ENCODE measurements around the gene TXN. TPM values are rescaled to one million over a fixed set of nuclear protein-coding genes. Genes with fewer than 3 reads are reported as not detected.

Gene TXN
- total and polyA plus RNA-seq, 2 donors (not counting 1 experiment from before 2014, with no cell fraction given): 355 to 700 TPM

GRCh38 chr9:110259566-110259965, 3.3 kb upstream of the TXN start:
- Histone ChIP-seq H3K4me3 (replicated peaks in 1 of 4; ENCODE audit: control extremely low read depth in 1 of 4, insufficient read depth in 1 of 4, low read depth in 3 of 4, low read length in 4 of 4) (no peak overlapping the region), H4K20me1 (ENCODE audit: control insufficient read depth, extremely low read depth, insufficient read depth, low read length) (peaks cover 2% of the 10 kb centered on the region), H3K9me3 (ENCODE audit: control insufficient read depth, insufficient read depth, low read depth, low read length) (no peaks in the 10 kb centered on the region), H3K79me2 (ENCODE audit: control insufficient read depth, insufficient read depth, low read length) (peaks cover 17% of the 10 kb centered on the region), H3K4me2 (ENCODE audit: extremely low read depth, insufficient read depth, low read length) (no peak overlapping the region), H3K27ac (ENCODE audit: insufficient read depth, low read length) (no peak overlapping the region), H3K4me1 (ENCODE audit: control insufficient read depth, extremely low read depth, insufficient read depth, low read length) (peaks cover 8% of the 10 kb centered on the region), H3K36me3 (ENCODE audit: control insufficient read depth, insufficient read depth, low read length) (no peaks in the 10 kb centered on the region), H3K27me3 (ENCODE audit: control insufficient read depth, insufficient read depth, low read length) (no peaks in the 10 kb centered on the region), H2AFZ (ENCODE audit: low read length) (no peak overlapping the region), H3K9ac (ENCODE audit: insufficient read depth, low read length) (no peak overlapping the region)
- DNase-seq (ENCODE audit: low read depth in 2 of 2): no peak
- TF ChIP-seq CTCF (conservative IDR thresholded peaks at IDR 0.05 in 1 of 2, IDR thresholded peaks at IDR 0.05 in 1 of 2; ENCODE audit: low read depth in 1 of 2, low read length in 2 of 2): no peak

GRCh38 chr9:110258690-110259091, 2.4 kb upstream of the TXN start:
- no peak overlapping the region for H3K4me3 ChIP-seq (replicated peaks in 1 of 4; ENCODE audit: control extremely low read depth in 1 of 4, insufficient read depth in 1 of 4, low read depth in 3 of 4, low read length in 4 of 4)
- peaks cover 8% of the 10 kb centered on the region for H3K4me1 ChIP-seq (ENCODE audit: control insufficient read depth, extremely low read depth, insufficient read depth, low read length)
- no peak overlapping the region for H3K27ac ChIP-seq (ENCODE audit: insufficient read depth, low read length)
- H3K4me2 ChIP-seq (ENCODE audit: extremely low read depth, insufficient read depth, low read length): no peak overlapping the region
- TF ChIP-seq CTCF (conservative IDR thresholded peaks at IDR 0.05 in 1 of 2, IDR thresholded peaks at IDR 0.05 in 1 of 2; ENCODE audit: low read depth in 1 of 2, low read length in 2 of 2) (no peak), EZH2 (IDR thresholded peaks at IDR 0.05; ENCODE audit: low read length, missing control alignments) (no peak)
- no peaks in the 10 kb centered on the region for H3K36me3 ChIP-seq (ENCODE audit: control insufficient read depth, insufficient read depth, low read length)
- H3K9me3 ChIP-seq (ENCODE audit: control insufficient read depth, insufficient read depth, low read depth, low read length): no peaks in the 10 kb centered on the region
- H3K27me3 ChIP-seq (ENCODE audit: control insufficient read depth, insufficient read depth, low read length): no peaks in the 10 kb centered on the region
- peaks cover 5% of the 10 kb centered on the region for H4K20me1 ChIP-seq (ENCODE audit: control insufficient read depth, extremely low read depth, insufficient read depth, low read length)
- no peak for DNase-seq (ENCODE audit: low read depth in 2 of 2)
- H2AFZ ChIP-seq (ENCODE audit: low read length): no peak overlapping the region
- H3K9ac ChIP-seq (ENCODE audit: insufficient read depth, low read length): no peak overlapping the region
- peaks cover 26% of the 10 kb centered on the region for H3K79me2 ChIP-seq (ENCODE audit: control insufficient read depth, insufficient read depth, low read length)

GRCh38 chr9:110257956-110258355, 1.6 kb upstream of the TXN start:
- no peak overlapping the region for H3K9ac ChIP-seq (ENCODE audit: insufficient read depth, low read length)
- H3K79me2 ChIP-seq (ENCODE audit: control insufficient read depth, insufficient read depth, low read length): peaks cover 34% of the 10 kb centered on the region
- no peaks in the 10 kb centered on the region for H3K27me3 ChIP-seq (ENCODE audit: control insufficient read depth, insufficient read depth, low read length)
- TF ChIP-seq CTCF (conservative IDR thresholded peaks at IDR 0.05 in 1 of 2, IDR thresholded peaks at IDR 0.05 in 1 of 2; ENCODE audit: low read depth in 1 of 2, low read length in 2 of 2) (no peak), EZH2 (IDR thresholded peaks at IDR 0.05; ENCODE audit: low read length, missing control alignments) (no peak)
- no peaks in the 10 kb centered on the region for H3K9me3 ChIP-seq (ENCODE audit: control insufficient read depth, insufficient read depth, low read depth, low read length)
- no peaks in the 10 kb centered on the region for H3K36me3 ChIP-seq (ENCODE audit: control insufficient read depth, insufficient read depth, low read length)
- no peak overlapping the region for H3K27ac ChIP-seq (ENCODE audit: insufficient read depth, low read length)
- H2AFZ ChIP-seq (ENCODE audit: low read length): no peak overlapping the region
- H3K4me2 ChIP-seq (ENCODE audit: extremely low read depth, insufficient read depth, low read length): peak overlapping the region; percentile 1
- H3K4me1 ChIP-seq (ENCODE audit: control insufficient read depth, extremely low read depth, insufficient read depth, low read length): peaks cover 8% of the 10 kb centered on the region
- peaks cover 8% of the 10 kb centered on the region for H4K20me1 ChIP-seq (ENCODE audit: control insufficient read depth, extremely low read depth, insufficient read depth, low read length)
- H3K4me3 ChIP-seq (replicated peaks in 1 of 4; ENCODE audit: control extremely low read depth in 1 of 4, insufficient read depth in 1 of 4, low read depth in 3 of 4, low read length in 4 of 4): peak overlapping the region in 1 of 4 experiments; percentile 85
- no peak for DNase-seq (ENCODE audit: low read depth in 2 of 2)
